Stomach smooth muscle (tissue), 2 donors: ENCODE data around the gene PSD4.

Experiments used
- H3K27ac ChIP-seq: one replicate; pipeline ENCODE4 v1.7.0; 2013; ENCODE audit warnings: mild to moderate bottlenecking, low read length, inconsistent platforms
- H3K27me3 ChIP-seq, 2 donors: one replicate each; pipeline ENCODE4 v1.7.0; 2013; ENCODE audit warnings: low read length in 2 of 2; ENCODE audit not compliant: insufficient read depth in 2 of 2, control insufficient read depth in 1 of 2
- H3K36me3 ChIP-seq, 2 donors: one replicate each; pipeline ENCODE4 v1.7.0; 2013; ENCODE audit warnings: low read length in 2 of 2; ENCODE audit not compliant: control insufficient read depth in 2 of 2, insufficient read depth in 2 of 2
- H3K4me1 ChIP-seq: one replicate; pipeline ENCODE4 v1.7.0; 2013; ENCODE audit warnings: low read length; ENCODE audit not compliant: control insufficient read depth, insufficient read depth
- H3K4me3 ChIP-seq, 2 donors: one replicate each; pipeline ENCODE4 v1.7.0; 2013; ENCODE audit warnings: low read length in 2 of 2
- H3K9ac ChIP-seq, 2 donors: one replicate each; pipeline ENCODE4 v1.7.0; 2013; ENCODE audit warnings: low read length in 2 of 2, mild to moderate bottlenecking in 1 of 2
- H3K9me3 ChIP-seq, 2 donors: one replicate each; pipeline ENCODE4 v1.7.0; 2013; ENCODE audit warnings: low read length in 2 of 2; ENCODE audit not compliant: control insufficient read depth in 2 of 2
- donor health status: healthy.
- donor health status: Pancreatic carcinoma.

Gene PSD4

GRCh38 chr2:113192459-113193100 is 18.8 kb downstream of the PSD4 start:
- no peaks in the 10 kb centered on the region for H3K36me3 ChIP-seq
- H3K4me3 ChIP-seq = no peak overlapping the region
- no peaks in the 10 kb centered on the region for H3K27me3 ChIP-seq
- H3K27ac ChIP-seq = no peak overlapping the region
- no peaks in the 10 kb centered on the region for H3K4me1 ChIP-seq
- no peaks in the 10 kb centered on the region for H3K9me3 ChIP-seq
- no peak overlapping the region for H3K9ac ChIP-seq

GRCh38 chr2:113195923-113196501 is 22.2 kb downstream of the PSD4 start:
- Histone ChIP-seq H3K36me3 (no peaks in the 10 kb centered on the region), H3K27me3 (no peaks in the 10 kb centered on the region), H3K9me3 (no peaks in the 10 kb centered on the region), H3K27ac (no peak overlapping the region), H3K4me1 (peaks cover 6% of the 10 kb centered on the region), H3K9ac (no peak overlapping the region), H3K4me3 (no peak overlapping the region)

DNA sequence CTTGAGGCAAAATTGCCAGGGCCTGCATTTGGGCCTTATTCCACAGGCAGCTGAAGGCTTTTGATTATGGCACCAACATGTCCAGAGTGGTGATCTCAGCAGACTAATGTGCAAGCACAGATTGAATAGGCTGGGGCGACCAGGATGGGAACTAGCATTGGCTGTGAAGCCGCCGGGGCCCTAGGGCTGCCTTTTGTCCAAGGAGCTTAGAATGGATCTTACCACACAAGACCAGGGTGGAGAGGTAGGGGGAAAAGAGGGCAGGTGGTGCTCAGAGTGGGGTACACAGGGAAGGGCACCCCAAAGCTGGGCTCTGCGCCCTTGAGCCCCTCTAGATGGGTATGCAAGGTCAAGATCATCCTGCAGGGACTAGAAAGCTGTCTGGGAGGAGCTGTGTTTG is 23.1 kb downstream of the PSD4 start:
- Histone ChIP-seq H3K9ac (no peak overlapping the region), H3K4me1 (peaks cover 6% of the 10 kb centered on the region), H3K36me3 (no peaks in the 10 kb centered on the region), H3K27me3 (no peaks in the 10 kb centered on the region), H3K27ac (no peak overlapping the region), H3K4me3 (no peak overlapping the region), H3K9me3 (no peaks in the 10 kb centered on the region)

GRCh38 chr2:113197347-113198047 is 23.7 kb downstream of the PSD4 start:
- Histone ChIP-seq H3K27ac (no peak overlapping the region), H3K27me3 (no peaks in the 10 kb centered on the region), H3K4me3 (no peak overlapping the region), H3K9ac (no peak overlapping the region), H3K36me3 (no peaks in the 10 kb centered on the region), H3K4me1 (peaks cover 6% of the 10 kb centered on the region), H3K9me3 (no peaks in the 10 kb centered on the region)

DNA sequence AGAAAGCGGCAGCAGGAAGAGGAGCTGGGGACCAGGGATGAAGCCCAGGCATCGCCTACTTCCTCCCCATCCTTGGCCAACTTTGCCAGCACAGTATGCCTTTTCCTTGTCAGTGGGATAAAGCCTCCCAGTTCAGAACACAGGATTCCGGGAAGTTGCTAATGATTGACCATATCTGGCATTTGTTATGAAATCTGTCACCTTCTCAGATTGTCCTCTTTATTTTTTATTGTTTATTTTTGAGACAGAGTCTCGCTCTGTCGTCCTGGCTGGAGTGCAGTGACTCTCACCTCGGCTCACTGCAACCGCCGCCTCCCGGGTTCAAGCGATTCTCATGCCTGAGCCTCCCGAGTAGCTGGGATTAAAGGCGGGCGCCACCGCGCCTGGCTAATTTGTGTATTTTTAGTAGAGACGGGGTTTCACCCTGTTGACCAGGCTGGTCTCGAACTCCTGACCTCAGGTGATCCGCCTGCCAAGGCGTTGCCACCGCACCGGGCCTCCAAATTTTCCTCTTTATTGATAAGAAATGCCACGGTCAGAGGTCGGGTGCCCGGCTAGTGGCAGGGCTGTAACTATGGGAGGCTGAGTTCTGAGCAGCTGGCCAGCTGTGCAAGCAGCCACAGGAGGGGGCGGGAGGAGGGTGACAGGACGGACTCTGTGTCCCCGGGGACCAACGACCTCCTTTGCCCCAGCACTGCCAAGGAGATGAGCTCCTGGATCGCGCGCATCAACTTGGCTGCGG is 24.4 kb downstream of the PSD4 start:
- Histone ChIP-seq H3K36me3 (no peaks in the 10 kb centered on the region), H3K9me3 (no peaks in the 10 kb centered on the region), H3K27ac (no peak overlapping the region), H3K4me1 (peaks cover 6% of the 10 kb centered on the region), H3K4me3 (peak overlapping the region; percentile 47 to 84), H3K9ac (no peak overlapping the region), H3K27me3 (no peaks in the 10 kb centered on the region)

- Histone ChIP-seq H3K36me3 (no peaks in the 10 kb centered on the region), H3K9me3 (no peaks in the 10 kb centered on the region), H3K4me1 (peaks cover 6% of the 10 kb centered on the region), H3K9ac (peak overlapping the region in 1 of 2 donors; percentile 39), H3K27ac (no peak overlapping the region), H3K27me3 (no peaks in the 10 kb centered on the region), H3K4me3 (peak overlapping the region; percentile 47 to 84)
These were observed 25.2 kb downstream of the PSD4 start for GRCh38 chr2:113198790-113199612.

GRCh38 chr2:113200236-113200635 is 26.5 kb downstream of the PSD4 start:
- Histone ChIP-seq H3K27ac (no peak overlapping the region), H3K4me3 (no peak overlapping the region), H3K27me3 (no peaks in the 10 kb centered on the region), H3K9ac (no peak overlapping the region), H3K4me1 (peaks cover 6% of the 10 kb centered on the region), H3K36me3 (no peaks in the 10 kb centered on the region), H3K9me3 (no peaks in the 10 kb centered on the region)

GRCh38 chr2:113200736-113201490 is 27.1 kb downstream of the PSD4 start:
- Histone ChIP-seq H3K36me3 (no peaks in the 10 kb centered on the region), H3K4me1 (peaks cover 6% of the 10 kb centered on the region), H3K9ac (no peak overlapping the region), H3K27me3 (no peaks in the 10 kb centered on the region), H3K27ac (no peak overlapping the region), H3K4me3 (no peak overlapping the region), H3K9me3 (no peaks in the 10 kb centered on the region)

GRCh38 chr2:113201496-113202304 is 27.9 kb downstream of the PSD4 start:
- no peaks in the 10 kb centered on the region for H3K36me3 ChIP-seq
- no peaks in the 10 kb centered on the region for H3K27me3 ChIP-seq
- no peak overlapping the region for H3K9ac ChIP-seq
- no peak overlapping the region for H3K27ac ChIP-seq
- H3K9me3 ChIP-seq = no peaks in the 10 kb centered on the region
- peaks cover 6% of the 10 kb centered on the region for H3K4me1 ChIP-seq
- H3K4me3 ChIP-seq = no peak overlapping the region
